Ascending aorta (tissue), 2 donors: ENCODE results near the gene ZNF70. TPM values are rescaled to one million over a fixed set of nuclear protein-coding genes. Genes with fewer than 3 reads are reported as not detected.

Experiments
- DNase-seq, 2 donors: peaks; one replicate each; pipeline ENCODE4 v3.0.0-alpha.2; 2019; ENCODE audit warnings: low spot score in 2 of 2
- H3K27ac ChIP-seq, 2 donors: fragments of 200-600 bp; sonication (generic); one replicate each; pipeline ENCODE4 v1.5.1; 2016 to 2017; ENCODE audit warnings: mild to moderate bottlenecking in 1 of 2
- H3K27me3 ChIP-seq: fragments of 200-600 bp; sonication (generic); one replicate; pipeline ENCODE4 v1.5.1; 2017
- H3K36me3 ChIP-seq, 2 donors: fragments of 200-600 bp; sonication (generic); one replicate each; pipeline ENCODE4 v1.5.1; 2016
- H3K4me1 ChIP-seq, 2 donors: fragments of 200-600 bp; sonication (generic); one replicate each; pipeline ENCODE4 v1.5.1; 2016 to 2017; ENCODE audit warnings: mild to moderate bottlenecking in 1 of 2
- H3K4me3 ChIP-seq, 2 donors: fragments of 200-600 bp; sonication (generic); one replicate each; pipeline ENCODE4 v1.5.1; 2016 to 2017; ENCODE audit warnings: mild to moderate bottlenecking in 1 of 2
- H3K9me3 ChIP-seq, 2 donors: fragments of 200-600 bp; sonication (generic); one replicate each; pipeline ENCODE4 v1.5.1; 2016
- CTCF ChIP-seq, 3 experiments: fragments of 200-600 bp in 2 of 3; fragments of 450-650 bp in 1 of 3; sonication (generic) in 2 of 3; IDR thresholded peaks; one replicate each; pipeline ENCODE4 v1.5.1; 2016 to 2019; ENCODE audit warnings: antibody characterized with exemption in 3 of 3, mild to moderate bottlenecking in 1 of 3, moderate library complexity in 1 of 3
- intact Hi-C: fragments of 100-400 bp; cut with DNase I; formaldehyde crosslinking; loops from one replicate; pipeline ENCODE4 v1.15.1; 2023
- total RNA-seq: library from RNA; depleted of rRNA; stranded (reverse); fragments of >200 nt; gene quantifications from one replicate; pipeline ENCODE4 v1.1.0, GENCODE V29; 2016

The ZNF70 gene
- total RNA-seq, 1 donor from 2014 or later = 5.2 TPM

GRCh38 chr22:23693979-23694680, 56.8 kb downstream of the ZNF70 start:
- TF ChIP-seq CTCF (IDR thresholded peaks at IDR 0.05) = no peak
- H3K9me3 ChIP-seq = no peaks in the 10 kb centered on the region
- H3K27ac ChIP-seq = no peak overlapping the region
- DNase-seq = no peak
- no peak overlapping the region for H3K4me3 ChIP-seq
- H3K27me3 ChIP-seq = no peaks in the 10 kb centered on the region
- intact Hi-C loops = no loop called here
- peaks cover 21 to 43% of the 10 kb centered on the region in 2 donors for H3K36me3 ChIP-seq
- H3K4me1 ChIP-seq = no peaks in the 10 kb centered on the region

- Histone ChIP-seq H3K9me3 (no peaks in the 10 kb centered on the region), H3K36me3 (peaks cover 14 to 29% of the 10 kb centered on the region in 2 donors), H3K4me1 (no peaks in the 10 kb centered on the region), H3K4me3 (no peak overlapping the region), H3K27me3 (no peaks in the 10 kb centered on the region), H3K27ac (no peak overlapping the region)
- no peak for TF ChIP-seq CTCF (IDR thresholded peaks at IDR 0.05)
- intact Hi-C loops = no loop called here
- peak in 1 of 2 donors; percentile 35 for DNase-seq
These were observed 58.2 kb downstream of the ZNF70 start for GRCh38 chr22:23692598-23693291.

GRCh38 chr22:23691748-23692423, 59.0 kb downstream of the ZNF70 start:
- DNase-seq = no peak
- H3K36me3 ChIP-seq = peaks cover 14 to 28% of the 10 kb centered on the region in 2 donors

GRCh38 chr22:23690713-23691112, 60.2 kb downstream of the ZNF70 start, which contains the start of gene RGL4:
Gene RGL4, plus strand, starts transcription at chr22:23691013. Its CDS starts 1,018 bp downstream, at chr22:23692031.
- H3K36me3 ChIP-seq = peaks cover 13 to 28% of the 10 kb centered on the region in 2 donors
- TF ChIP-seq CTCF (IDR thresholded peaks at IDR 0.05) = no peak

More at GRCh38 chr22:23691748-23692423, 59.0 kb downstream of the ZNF70 start:
- H3K27me3 ChIP-seq = no peaks in the 10 kb centered on the region
- no peak overlapping the region for H3K4me3 ChIP-seq
- H3K27ac ChIP-seq = no peak overlapping the region
- H3K9me3 ChIP-seq = no peaks in the 10 kb centered on the region
- no peaks in the 10 kb centered on the region for H3K4me1 ChIP-seq
- TF ChIP-seq CTCF (IDR thresholded peaks at IDR 0.05) = no peak
- intact Hi-C loops = no loop called here

GRCh38 chr22:23689414-23689813, 61.5 kb downstream of the ZNF70 start:
- Histone ChIP-seq H3K4me3 (no peak overlapping the region), H3K27ac (no peak overlapping the region), H3K27me3 (no peaks in the 10 kb centered on the region), H3K4me1 (no peaks in the 10 kb centered on the region), H3K36me3 (peaks cover 5 to 19% of the 10 kb centered on the region in 2 donors), H3K9me3 (no peaks in the 10 kb centered on the region)
- TF ChIP-seq CTCF (IDR thresholded peaks at IDR 0.05) = no peak
- intact Hi-C loops = no loop called here
- no peak for DNase-seq

More at GRCh38 chr22:23690713-23691112, 60.2 kb downstream of the ZNF70 start, which contains the start of gene RGL4:
- no peaks in the 10 kb centered on the region for H3K4me1 ChIP-seq
- intact Hi-C loops = no loop called here
- H3K9me3 ChIP-seq = no peaks in the 10 kb centered on the region
- H3K4me3 ChIP-seq = no peak within 1 kb of the TSS
- H3K27me3 ChIP-seq = no peaks in the 10 kb centered on the region
- DNase-seq = no peak
- no peak within 1 kb of the TSS for H3K27ac ChIP-seq

Other genes starting within 250 kb of the ZNF70 start
- gene IGLL1, start 170.8 kb downstream of the ZNF70 start, total RNA-seq = not detected
- not detected for gene DRICH1, start 118.8 kb downstream of the ZNF70 start, total RNA-seq
- gene RGL4, start 60.1 kb downstream of the ZNF70 start, total RNA-seq = not detected
- not detected for gene VPREB3, start 3.3 kb upstream of the ZNF70 start, total RNA-seq
- gene C22orf15, start 11.9 kb upstream of the ZNF70 start, total RNA-seq = not detected
- gene CHCHD10, start 16.9 kb upstream of the ZNF70 start, total RNA-seq = 2.0 TPM
- gene MMP11, start 21.7 kb upstream of the ZNF70 start, total RNA-seq = 7.6 TPM
- gene SMARCB1, start 35.9 kb upstream of the ZNF70 start, total RNA-seq = 22.1 TPM
- gene DERL3, start 87.9 kb upstream of the ZNF70 start, total RNA-seq = 7.5 TPM
- gene SLC2A11, start 106.8 kb upstream of the ZNF70 start, total RNA-seq = not detected
- 527 TPM for gene MIF, start 143.3 kb upstream of the ZNF70 start, total RNA-seq
- gene GSTT2B, start 210.1 kb upstream of the ZNF70 start, total RNA-seq = not detected
- gene DDTL, start 215.8 kb upstream of the ZNF70 start, total RNA-seq = not detected
- 275 TPM for gene DDT, start 223.3 kb upstream of the ZNF70 start, total RNA-seq
- gene GSTT2, start 229.0 kb upstream of the ZNF70 start, total RNA-seq = not detected